HG03469 (cell line): ENCODE measurements around the gene TUBA8.
"Not testable (repeated sequence)": the region's sequence is repeated elsewhere in the genome, so short reads cannot be mapped to it uniquely, and the experiment has no call there.

Experiments
- ATAC-seq: cut with Tn5 transposase; IDR thresholded peaks from one replicate; pipeline ENCODE4 v1.9.1; 2021; ENCODE audit warnings: mild to moderate bottlenecking, moderate library complexity, moderate number of reproducible peaks; ENCODE audit not compliant: unreplicated experiment

TUBA8 gene

DNA sequence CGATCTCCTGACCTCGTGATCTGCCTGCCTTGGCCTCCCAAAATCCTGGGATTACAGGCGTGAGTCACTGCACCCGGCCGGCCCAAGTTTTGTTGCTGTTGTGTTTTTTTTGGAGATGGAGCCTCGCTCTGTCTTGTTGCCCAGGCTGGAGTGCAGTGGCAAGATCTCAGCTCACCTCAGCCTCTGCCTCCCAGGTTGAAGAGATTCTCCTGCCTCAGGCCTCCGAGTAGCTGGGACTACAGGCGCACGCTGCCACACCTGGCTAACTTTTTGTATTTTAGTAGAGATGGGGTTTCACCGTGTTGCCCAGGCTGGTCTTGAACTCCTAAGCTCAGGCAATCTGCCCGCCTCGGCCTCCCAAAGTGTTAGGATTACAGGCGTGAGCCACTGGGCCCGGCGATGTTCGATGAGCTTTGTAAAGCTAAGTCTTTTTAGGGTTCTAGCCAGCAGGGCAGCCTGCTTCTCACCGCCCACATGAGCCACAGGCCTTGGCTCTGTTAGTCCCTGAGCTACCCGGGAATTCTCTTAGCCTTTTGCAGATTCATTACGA, 12.9 kb downstream of the TUBA8 start:
- ATAC-seq: not testable (repeated sequence)

GRCh38 chr22:18126606-18127005, 16.0 kb downstream of the TUBA8 start:
- ATAC-seq: no peak

DNA sequence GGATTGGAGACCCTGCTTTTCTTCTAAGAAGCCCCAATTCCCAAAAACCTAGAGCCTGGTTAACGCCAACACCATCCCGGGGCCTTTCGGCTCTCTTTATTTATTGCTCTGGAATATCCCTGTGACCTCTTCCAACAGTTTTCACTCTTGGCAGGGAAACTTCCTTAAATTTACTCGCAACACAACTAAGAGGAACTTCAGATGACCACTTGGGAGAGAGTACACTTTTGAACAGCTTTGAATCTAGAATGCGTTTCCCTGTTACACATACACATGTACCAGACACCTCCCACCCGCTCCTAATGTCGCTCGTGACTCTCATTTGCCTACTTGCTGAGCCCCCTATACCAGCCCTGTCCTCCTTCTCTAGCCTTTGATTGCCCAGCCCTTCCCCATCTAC, 19.4 kb downstream of the TUBA8 start:
- no peak for ATAC-seq

DNA sequence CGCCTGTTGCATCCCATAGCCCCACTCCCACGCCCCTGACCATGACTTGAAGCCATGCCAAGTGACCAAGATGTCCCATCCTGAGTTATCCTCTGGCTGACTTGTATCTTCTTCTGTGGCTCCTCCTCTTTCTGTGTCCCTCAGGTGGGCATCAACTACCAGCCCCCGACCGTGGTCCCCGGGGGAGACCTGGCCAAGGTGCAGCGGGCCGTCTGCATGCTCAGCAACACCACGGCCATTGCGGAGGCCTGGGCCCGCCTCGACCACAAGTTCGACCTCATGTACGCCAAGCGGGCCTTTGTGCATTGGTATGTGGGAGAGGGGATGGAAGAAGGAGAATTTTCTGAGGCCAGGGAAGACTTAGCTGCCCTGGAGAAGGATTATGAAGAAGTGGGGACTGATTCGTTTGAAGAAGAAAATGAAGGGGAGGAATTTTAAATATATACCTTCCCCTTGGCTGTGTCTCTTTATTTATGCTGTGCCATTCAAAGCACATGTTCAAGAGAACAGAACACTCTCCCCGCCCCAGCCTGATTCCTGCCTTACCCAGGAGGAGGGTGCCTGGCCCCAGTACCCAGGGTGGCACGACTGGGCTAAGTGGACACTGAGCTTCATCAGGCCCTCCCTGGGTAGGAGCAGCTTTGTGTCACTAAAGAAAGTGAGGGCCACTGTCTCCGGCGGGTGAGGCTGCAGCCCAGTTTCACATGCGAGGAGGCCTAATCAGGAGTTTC, 20.3 kb downstream of the TUBA8 start:
- ATAC-seq: no peak

- no peak for ATAC-seq
Observed at GRCh38 chr22:18133452-18133851, 22.8 kb downstream of the TUBA8 start.

GRCh38 chr22:18136563-18137320, 26.1 kb downstream of the TUBA8 start:
- no peak for ATAC-seq

GRCh38 chr22:18141004-18141403, 30.4 kb downstream of the TUBA8 start:
- not testable (repeated sequence) for ATAC-seq

DNA sequence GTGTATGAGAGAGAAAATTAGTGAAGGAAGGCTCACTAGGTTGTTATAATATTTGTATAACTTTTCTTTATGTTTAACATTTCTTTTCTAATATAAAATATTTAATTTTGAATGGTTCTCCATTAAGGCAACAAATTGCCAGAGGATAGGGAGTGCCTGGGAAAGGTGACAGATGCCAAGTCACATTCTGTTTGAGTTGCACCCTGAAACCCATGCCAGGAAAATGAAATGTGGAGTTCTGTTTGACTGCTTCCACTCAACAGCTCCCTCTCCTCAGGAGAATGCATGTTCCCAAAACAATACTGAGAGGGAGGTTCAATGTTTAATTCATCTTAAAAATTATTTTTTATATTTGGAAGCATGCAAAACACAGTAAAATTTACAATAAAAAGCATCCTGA, 33.5 kb downstream of the TUBA8 start:
- ATAC-seq: no peak

DNA sequence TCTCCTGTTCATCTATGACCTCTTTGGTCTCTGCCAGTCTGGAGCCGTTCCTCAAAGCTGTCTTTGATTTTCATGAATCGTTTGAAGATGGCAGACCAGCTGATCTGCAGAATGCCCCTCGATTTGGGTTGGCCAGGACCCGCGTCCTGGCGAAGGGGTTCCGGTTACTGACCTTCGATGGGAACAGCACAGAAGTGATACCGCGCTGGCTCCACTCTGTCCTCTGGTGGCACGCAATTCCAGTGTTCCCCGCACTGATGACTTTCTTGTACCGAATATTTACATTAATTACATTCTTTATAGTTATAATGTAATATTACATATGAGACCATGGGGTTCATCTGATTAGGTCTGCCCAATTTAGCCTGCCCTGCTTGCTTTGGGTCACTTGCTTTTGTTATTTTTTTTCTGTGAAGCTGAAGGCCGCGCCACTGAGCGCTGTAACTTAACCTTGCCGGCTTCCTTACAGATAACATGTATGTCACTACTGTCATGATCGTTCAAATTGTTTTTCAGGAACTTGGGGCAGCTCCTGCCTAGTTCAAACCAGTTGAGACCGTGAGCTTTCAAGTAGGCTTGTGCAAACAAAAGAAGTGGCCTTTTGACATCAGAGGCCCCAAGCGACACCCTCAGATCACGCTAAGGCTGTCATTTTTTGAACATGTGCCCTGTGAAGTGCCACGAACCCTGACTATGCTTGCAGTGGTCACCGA, 35.2 kb downstream of the TUBA8 start:
- no peak for ATAC-seq

- ATAC-seq: no peak
Observed at GRCh38 chr22:18146389-18146753, 35.8 kb downstream of the TUBA8 start.

- ATAC-seq: no peak
Observed at GRCh38 chr22:18147791-18148190, 37.2 kb downstream of the TUBA8 start.

GRCh38 chr22:18148293-18148965, 37.8 kb downstream of the TUBA8 start:
- ATAC-seq: no peak

DNA sequence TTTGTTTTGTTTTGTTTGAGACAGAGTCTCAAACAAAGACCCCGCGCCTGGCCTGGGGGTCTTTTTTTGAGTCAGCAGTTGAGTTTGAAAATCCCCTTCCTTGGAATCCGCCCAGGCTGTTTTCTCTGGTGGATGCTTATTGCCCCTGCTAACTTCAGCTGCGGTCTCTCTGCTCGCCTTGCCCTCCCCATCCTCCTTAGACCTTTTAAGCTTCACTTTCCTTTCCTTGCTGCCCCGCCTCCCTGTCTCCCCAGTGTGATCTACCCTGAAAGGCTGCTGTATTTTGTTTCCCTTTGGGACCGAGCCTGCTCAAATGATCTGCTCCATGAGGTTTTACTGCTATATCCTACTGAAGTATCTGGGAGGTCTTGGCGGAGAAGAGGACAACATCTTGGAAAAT, 41.9 kb downstream of the TUBA8 start:
- ATAC-seq: no peak

GRCh38 chr22:18154821-18155390, 44.3 kb downstream of the TUBA8 start:
- no peak for ATAC-seq

DNA sequence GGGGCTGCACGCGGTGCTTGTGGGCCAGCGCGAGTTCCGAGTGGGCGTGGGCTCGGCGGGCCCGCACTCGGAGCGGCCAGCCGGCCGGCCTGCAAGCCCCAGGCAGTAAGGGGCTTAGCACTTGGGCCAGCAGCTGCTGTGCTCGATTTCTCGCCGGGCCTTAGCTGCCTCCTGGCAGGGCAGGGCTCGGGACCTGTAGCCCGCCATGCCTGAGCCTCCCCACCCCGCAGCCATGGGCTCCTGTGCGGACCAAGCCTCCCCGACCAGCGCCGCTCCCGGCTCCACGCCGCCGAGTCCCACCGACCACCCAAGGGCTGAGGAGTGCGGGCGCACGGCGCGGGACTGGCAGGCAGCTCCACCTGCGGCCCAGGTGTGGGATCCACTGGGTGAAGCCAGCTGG, 44.9 kb downstream of the TUBA8 start:
- ATAC-seq: not testable (repeated sequence)

GRCh38 chr22:18156878-18157713, 46.5 kb downstream of the TUBA8 start:
- ATAC-seq: no peak

- no peak for ATAC-seq
Observed at GRCh38 chr22:18157714-18158028, 47.1 kb downstream of the TUBA8 start.

GRCh38 chr22:18160641-18161040, 50.0 kb downstream of the TUBA8 start:
- not testable (repeated sequence) for ATAC-seq

DNA sequence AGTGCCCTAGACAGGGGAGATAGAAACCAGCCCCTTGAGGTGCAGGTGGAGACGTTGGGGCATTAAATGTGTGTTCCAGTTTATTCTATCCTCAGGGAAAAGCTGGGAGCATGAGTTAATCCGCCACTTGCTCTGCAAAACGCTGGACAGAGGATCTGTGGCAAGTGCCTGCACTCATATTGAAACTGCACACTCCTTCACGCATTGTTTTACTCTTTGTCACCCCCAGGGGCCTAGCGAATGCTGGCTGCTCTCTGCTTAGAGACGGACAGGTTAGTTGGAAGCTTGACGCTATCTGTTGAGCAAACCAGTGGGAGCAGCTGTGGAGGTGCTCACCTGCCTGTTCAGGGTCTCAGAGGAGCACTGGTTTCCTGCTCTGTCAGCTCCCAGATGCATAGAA, 53.2 kb downstream of the TUBA8 start:
- ATAC-seq: peak; percentile 58

GRCh38 chr22:18164584-18164983, 54.0 kb downstream of the TUBA8 start:
- ATAC-seq: not testable (repeated sequence)
